Astrocyte of the spinal cord (primary cell): Measurements from ENCODE around the gene CCDC187.
A peak's percentile ranks its signal among the peaks of the same experiment; 100 is the strongest.

Experiments used
- DNase-seq: peaks from one replicate; pipeline ENCODE4 v3.0.0; 2011; ENCODE audit warnings: low read depth, low spot score
- H3K4me3 ChIP-seq: 2 replicates; pipeline ENCODE4 v1.5.1; 2011; ENCODE audit warnings: low read depth, mild to moderate bottlenecking, low read length, moderate library complexity
- CTCF ChIP-seq: IDR thresholded peaks from 2 replicates; pipeline ENCODE4 v1.5.1; 2012; ENCODE audit warnings: low read depth, mild to moderate bottlenecking, low read length, inconsistent platforms
- in situ Hi-C: cut with HindIII; loops from 2 replicates; pipeline ENCODE4 v1.10.0; 2017; ENCODE audit warnings: low sequenced_read_pairs

CCDC187 gene

GRCh38 chr9:136257381-136258298, 46.3 kb downstream of the CCDC187 start:
- TF ChIP-seq CTCF: no peak
- no peak overlapping the region for H3K4me3 ChIP-seq
- DNase-seq: no peak
- in situ Hi-C loops: no loop called here

- H3K4me3 ChIP-seq: no peak overlapping the region
- no peak for DNase-seq
- no peak for TF ChIP-seq CTCF
- in situ Hi-C loops: no loop called here
These were observed 47.7 kb downstream of the CCDC187 start for GRCh38 chr9:136255896-136256890.

- in situ Hi-C loops: no loop called here
- H3K4me3 ChIP-seq: no peak overlapping the region
- peak; percentile 23 for DNase-seq
- no peak for TF ChIP-seq CTCF
These were observed 48.7 kb downstream of the CCDC187 start for GRCh38 chr9:136255166-136255538.

- in situ Hi-C loops: no loop called here
- no peak for TF ChIP-seq CTCF
- H3K4me3 ChIP-seq: no peak overlapping the region
- DNase-seq: no peak
These were observed 49.3 kb downstream of the CCDC187 start for GRCh38 chr9:136254381-136255165.

- TF ChIP-seq CTCF: no peak
These were observed 50.4 kb downstream of the CCDC187 start for GRCh38 chr9:136253246-136254130.

More at GRCh38 chr9:136253246-136254130, 50.4 kb downstream of the CCDC187 start:
- H3K4me3 ChIP-seq: no peak overlapping the region
- in situ Hi-C loops: no loop called here
- DNase-seq: no peak
